Anterior cingulate cortex (tissue), 58 donors: ENCODE results near the gene ITCH.
"Not testable (repeated sequence)": the region's sequence is repeated elsewhere in the genome, so short reads cannot be mapped to it uniquely, and the experiment has no call there.

Experiments
- DNase-seq, 58 donors: peaks; one replicate each; lab custom pipeline; 2025; lab: John Stamatoyannopoulos, UW

ITCH gene

GRCh38 chr20:34407962-34408474 is 44.9 kb downstream of the ITCH start:
- DNase-seq = no peak

- no peak for DNase-seq
Measured at GRCh38 chr20:34410336-34410735, 47.3 kb downstream of the ITCH start.

- no peak for DNase-seq
Measured at GRCh38 chr20:34412453-34412852, 49.4 kb downstream of the ITCH start.

GRCh38 chr20:34414525-34414924 is 51.5 kb downstream of the ITCH start:
- not testable (repeated sequence) for DNase-seq

GRCh38 chr20:34415079-34415478 is 52.0 kb downstream of the ITCH start:
- DNase-seq = no peak

GRCh38 chr20:34420146-34420545 is 57.1 kb downstream of the ITCH start:
- no peak for DNase-seq

GRCh38 chr20:34420975-34421374 is 57.9 kb downstream of the ITCH start:
- no peak for DNase-seq

- no peak for DNase-seq
Measured at GRCh38 chr20:34421766-34422466, 58.8 kb downstream of the ITCH start.

GRCh38 chr20:34425032-34425690 is 62.1 kb downstream of the ITCH start:
- DNase-seq = not testable (repeated sequence)

GRCh38 chr20:34426026-34426425 is 63.0 kb downstream of the ITCH start:
- DNase-seq = peak in 1 of 58 donors; percentile 22

- DNase-seq = no peak
Measured at GRCh38 chr20:34427331-34427730, 64.3 kb downstream of the ITCH start.

GRCh38 chr20:34427784-34428183 is 64.7 kb downstream of the ITCH start:
- DNase-seq = no peak

GRCh38 chr20:34431168-34431567 is 68.1 kb downstream of the ITCH start:
- no peak for DNase-seq

GRCh38 chr20:34432663-34433062 is 69.6 kb downstream of the ITCH start:
- DNase-seq = not testable (repeated sequence)

- DNase-seq = no peak
Measured at GRCh38 chr20:34433391-34433790, 70.3 kb downstream of the ITCH start.

- no peak for DNase-seq
Measured at GRCh38 chr20:34435589-34435988, 72.5 kb downstream of the ITCH start.

- DNase-seq = no peak
Measured at GRCh38 chr20:34437330-34437986, 74.4 kb downstream of the ITCH start.

- DNase-seq = no peak
Measured at GRCh38 chr20:34439168-34439567, 76.1 kb downstream of the ITCH start.

GRCh38 chr20:34441423-34441822 is 78.3 kb downstream of the ITCH start:
- DNase-seq = not testable (repeated sequence)

GRCh38 chr20:34443546-34443945 is 80.5 kb downstream of the ITCH start:
- no peak for DNase-seq
